Adrenal gland (tissue), 12 donors: Measurements from ENCODE around the gene SYT6. TPM values are rescaled to one million over a fixed set of nuclear protein-coding genes. Genes with fewer than 3 reads are reported as not detected.
A peak's percentile ranks its signal among the peaks of the same experiment; 100 is the strongest.

Experiments
- DNase-seq, 7 donors: peaks; one replicate each; pipeline ENCODE4 v3.0.0-alpha.2; 2019 to 2020
- H3K27ac ChIP-seq, 5 donors: fragments of 200-600 bp; sonication (generic) in 4 of 5; 1 replicate in 3 of 5; 2 replicates in 2 of 5; pipeline versions ENCODE4 v1.5.1 to v1.8.0; 2016 to 2020; ENCODE audit warnings: mild to moderate bottlenecking in 1 of 5
- H3K27me3 ChIP-seq: fragments of 200-600 bp; 2 replicates; pipeline ENCODE4 v1.8.0; 2021
- H3K36me3 ChIP-seq, 2 donors: fragments of 200-600 bp; replicated peaks in 1 of 2; 1 replicate in 1 of 2; 2 replicates in 1 of 2; pipeline versions ENCODE4 v1.5.1 to v1.8.0; 2018 to 2022
- H3K4me1 ChIP-seq, 2 donors: fragments of 200-600 bp; replicated peaks in 1 of 2; 1 replicate in 1 of 2; 2 replicates in 1 of 2; pipeline versions ENCODE4 v1.5.1 to v1.8.0; 2018 to 2021
- H3K4me3 ChIP-seq, 4 donors: fragments of 200-600 bp; sonication (generic) in 3 of 4; one replicate each; pipeline ENCODE4 v1.5.1; 2016 to 2018
- H3K9me3 ChIP-seq, 3 donors: fragments of 200-600 bp; sonication (generic) in 1 of 3; replicated peaks in 1 of 3; 1 replicate in 2 of 3; 2 replicates in 1 of 3; pipeline versions ENCODE4 v1.5.1 to v1.8.0; 2016 to 2021
- CTCF ChIP-seq, 6 experiments: fragments of 450-650 bp in 4 of 6; fragments of 200-600 bp in 2 of 6; sonication (generic) in 1 of 6; IDR thresholded peaks; 1 replicate in 5 of 6; 2 replicates in 1 of 6; pipeline versions ENCODE4 v1.5.1 to v1.8.0; 2016 to 2021; ENCODE audit warnings: antibody characterized with exemption in 6 of 6, mild to moderate bottlenecking in 2 of 6, moderate library complexity in 1 of 6
- POLR2A ChIP-seq, 2 donors: fragments of 450-650 bp; IDR thresholded peaks; one replicate each; pipeline ENCODE4 v1.6.1; 2017; ENCODE audit warnings: antibody characterized with exemption in 2 of 2, mild to moderate bottlenecking in 2 of 2, moderate library complexity in 1 of 2
- WGBS, 4 donors: extraction: QIAGEN DNeasy Blood & Tissue Kit in 2 of 4; methylation state at CpG; one replicate each; pipeline versions ENCODE4 v1.1.5 to v1.1.7; 2013 to 2017; 5-methylcytosine and 5-hydroxymethylcytosine counted together
- intact Hi-C, 2 donors: fragments of 100-400 bp; cut with DNase I; formaldehyde crosslinking; loops; one replicate each; pipeline versions ENCODE4 v1.14.1 to v1.15.0; 2022 to 2023
- polyA plus RNA-seq, 3 donors: library from polyadenylated mRNA; stranded (reverse); fragments of 200-250 nt in 2 of 3; fragments of 350-450 nt in 1 of 3; fragmentation: Illumina TruSeq in 1 of 3; extraction: RNeasy Lipid Tissue Mini Kit (QIAGEN cat#74804) in 1 of 3; gene quantifications; one replicate each; pipeline ENCODE4 v1.2.3, GENCODE V29; 2013 to 2014
- total RNA-seq, 9 donors: library from RNA; depleted of rRNA in 4 of 9; stranded (reverse); fragments of >200 nt in 4 of 9; fragments of 120-200 nt in 1 of 9; fragmentation: NEBNext Ultra II Directional in 1 of 9; extraction: Animal tissue kit (Norgen Biotek cat#: 25700) in 1 of 9; gene quantifications; one replicate each; pipeline versions ENCODE4 v1.1.0 to v1.2.4, GENCODE V29; 2013 to 2023
- donor health status: healthy with polysubstance abuse.
- donor health status: Bipolar disorder and iron deficiency.
- donor health status: DM: yes; HTN: yes; CAD: no.
- donor health status: DM: no; HTN: no; CAD: no.
- donor health status: DM: no; HTN: no; CAD: no.
- donor health status: DM: yes; HTN: yes; CAD: no.

Gene SYT6
- total and polyA plus RNA-seq, 12 donors: 0.06 to 1.1 (median 0.42) TPM; not detected in 3

- no peak overlapping the region for H3K4me3 ChIP-seq
- H3K4me1 ChIP-seq: peaks cover 0 to 7% of the 10 kb centered on the region in 2 donors
- no peaks in the 10 kb centered on the region for H3K27me3 ChIP-seq
- no peaks in the 10 kb centered on the region for H3K9me3 ChIP-seq
- no peaks in the 10 kb centered on the region for H3K36me3 ChIP-seq
- H3K27ac ChIP-seq: no peak overlapping the region
- 79 to 91% (median 88%) methylated on average over 11 to 23 of the region's 23 CpGs for WGBS, 4 donors
- no peak for DNase-seq
- intact Hi-C loops: no loop called here
- TF ChIP-seq POLR2A (IDR thresholded peaks at IDR 0.05): no peak
- no peak for TF ChIP-seq CTCF (IDR thresholded peaks at IDR 0.05)
Measured at GRCh38 chr1:114111731-114112641, 41.7 kb downstream of the SYT6 start.

- intact Hi-C loops: no loop called here
- H3K27me3 ChIP-seq: no peaks in the 10 kb centered on the region
- H3K4me1 ChIP-seq: peaks cover 0 to 7% of the 10 kb centered on the region in 2 donors
- 81 to 98% (median 90%) methylated on average over 2 of the region's 2 CpGs for WGBS, 4 donors
- TF ChIP-seq CTCF (IDR thresholded peaks at IDR 0.05) (no peak), POLR2A (IDR thresholded peaks at IDR 0.05) (no peak)
- H3K4me3 ChIP-seq: no peak overlapping the region
- H3K36me3 ChIP-seq: no peaks in the 10 kb centered on the region
- H3K27ac ChIP-seq: no peak overlapping the region
- no peaks in the 10 kb centered on the region for H3K9me3 ChIP-seq
- no peak for DNase-seq
Measured at GRCh38 chr1:114109981-114110380, 43.7 kb downstream of the SYT6 start.

GRCh38 chr1:114108751-114109255 lies 44.9 kb downstream of the SYT6 start:
- peak in 4 of 7 donors; percentile 26 to 67 (median 36) for DNase-seq

More at GRCh38 chr1:114108751-114109255, 44.9 kb downstream of the SYT6 start:
- 72 to 79% (median 77%) methylated on average over 4 of the region's 4 CpGs for WGBS, 4 donors
- Histone ChIP-seq H3K4me3 (no peak overlapping the region), H3K27me3 (no peaks in the 10 kb centered on the region), H3K27ac (peak overlapping the region in 2 of 5 donors; percentile 38 to 55), H3K4me1 (peaks cover 0 to 7% of the 10 kb centered on the region in 2 donors), H3K36me3 (no peaks in the 10 kb centered on the region), H3K9me3 (no peaks in the 10 kb centered on the region)
- intact Hi-C loops: no loop called here
- TF ChIP-seq CTCF (IDR thresholded peaks at IDR 0.05): no peak
- TF ChIP-seq POLR2A (IDR thresholded peaks at IDR 0.05): no peak
